Skeletal muscle cell (primary cell): ENCODE results near the gene PCMTD2.

Source experiments
- DNase-seq: peaks from one replicate; pipeline ENCODE4 v3.0.0-alpha.2; 2010; ENCODE audit warnings: low read depth
- H3K4me3 ChIP-seq: 2 replicates; pipeline ENCODE4 v1.5.1; 2011; ENCODE audit warnings: low read depth, mild to moderate bottlenecking, control low read depth, low read length, moderate library complexity

Gene PCMTD2

DNA sequence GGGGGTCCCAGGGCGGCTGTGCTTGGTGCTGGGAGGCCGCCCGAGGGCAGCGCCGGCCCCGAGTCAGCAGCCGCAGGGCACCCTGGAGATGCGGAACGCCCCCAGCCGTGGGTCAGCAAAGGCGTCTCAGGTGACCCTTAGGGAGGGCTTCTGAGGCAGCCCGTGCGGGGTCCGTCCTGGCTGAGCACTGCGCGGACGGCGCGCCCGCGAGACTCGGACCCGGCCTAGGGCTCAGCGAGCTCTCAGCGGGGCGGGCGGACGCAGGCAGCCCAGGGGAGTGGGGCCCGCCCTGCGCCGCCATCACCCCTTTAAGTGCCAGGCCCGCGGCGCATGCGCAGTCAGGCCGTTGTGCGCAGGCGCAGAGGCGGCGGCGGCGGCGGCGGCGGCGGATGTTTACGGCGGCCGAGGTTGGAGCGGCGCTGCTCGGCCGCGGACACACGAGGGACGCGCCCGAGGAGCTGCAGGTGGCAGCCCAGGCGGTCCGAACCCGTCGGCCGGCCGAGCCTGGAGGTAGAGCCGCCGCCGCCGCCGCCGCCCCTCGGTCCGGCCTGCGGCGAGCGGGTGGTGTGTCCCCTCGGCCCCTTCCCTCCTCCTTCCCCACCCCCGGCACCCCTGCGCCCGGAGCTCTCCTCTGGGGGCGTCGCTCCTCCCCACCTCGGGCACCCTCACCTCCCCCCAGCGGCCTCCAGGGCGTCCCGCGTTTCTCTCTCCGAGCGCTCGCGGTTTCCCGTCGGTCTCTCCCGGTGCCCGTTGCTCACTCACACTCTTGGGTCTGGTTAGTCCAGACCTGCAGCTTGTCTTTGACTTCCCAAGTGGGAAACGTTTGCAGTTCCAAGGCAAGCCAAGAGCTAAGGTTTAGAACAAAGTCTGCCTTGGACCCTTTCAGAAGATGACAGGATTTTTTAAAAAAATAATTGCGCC lies at the start of gene PCMTD2:
Gene PCMTD2, plus strand, starts transcription at position 388 of the 921 bp plus-strand sequence. CDS start 4,218 bp downstream, outside the sequence.
- DNase-seq = peak; percentile 34
- H3K4me3 ChIP-seq = peak within 1 kb of the TSS; percentile 70

DNA sequence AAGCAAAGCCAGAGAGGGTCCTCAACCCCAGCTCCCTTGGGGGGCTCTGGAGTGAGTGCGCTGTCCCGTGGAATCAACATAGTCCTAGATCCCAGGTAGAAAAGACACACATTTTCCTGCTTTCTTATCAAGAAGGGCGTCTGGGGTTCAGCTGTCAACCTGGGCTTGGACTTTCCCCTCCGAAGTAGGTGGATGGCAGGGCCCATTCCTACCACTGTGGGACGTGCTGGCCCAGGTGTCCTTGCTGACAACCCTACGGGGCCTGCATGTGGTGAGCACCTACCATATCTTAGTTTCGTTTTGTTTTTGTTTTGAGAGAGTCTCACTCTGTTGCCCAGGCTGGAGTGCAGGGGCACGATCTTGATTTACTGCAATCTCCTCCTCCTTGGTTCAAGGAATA lies 48.9 kb upstream of the PCMTD2 start:
- no peak overlapping the region for H3K4me3 ChIP-seq
- no peak for DNase-seq

DNA sequence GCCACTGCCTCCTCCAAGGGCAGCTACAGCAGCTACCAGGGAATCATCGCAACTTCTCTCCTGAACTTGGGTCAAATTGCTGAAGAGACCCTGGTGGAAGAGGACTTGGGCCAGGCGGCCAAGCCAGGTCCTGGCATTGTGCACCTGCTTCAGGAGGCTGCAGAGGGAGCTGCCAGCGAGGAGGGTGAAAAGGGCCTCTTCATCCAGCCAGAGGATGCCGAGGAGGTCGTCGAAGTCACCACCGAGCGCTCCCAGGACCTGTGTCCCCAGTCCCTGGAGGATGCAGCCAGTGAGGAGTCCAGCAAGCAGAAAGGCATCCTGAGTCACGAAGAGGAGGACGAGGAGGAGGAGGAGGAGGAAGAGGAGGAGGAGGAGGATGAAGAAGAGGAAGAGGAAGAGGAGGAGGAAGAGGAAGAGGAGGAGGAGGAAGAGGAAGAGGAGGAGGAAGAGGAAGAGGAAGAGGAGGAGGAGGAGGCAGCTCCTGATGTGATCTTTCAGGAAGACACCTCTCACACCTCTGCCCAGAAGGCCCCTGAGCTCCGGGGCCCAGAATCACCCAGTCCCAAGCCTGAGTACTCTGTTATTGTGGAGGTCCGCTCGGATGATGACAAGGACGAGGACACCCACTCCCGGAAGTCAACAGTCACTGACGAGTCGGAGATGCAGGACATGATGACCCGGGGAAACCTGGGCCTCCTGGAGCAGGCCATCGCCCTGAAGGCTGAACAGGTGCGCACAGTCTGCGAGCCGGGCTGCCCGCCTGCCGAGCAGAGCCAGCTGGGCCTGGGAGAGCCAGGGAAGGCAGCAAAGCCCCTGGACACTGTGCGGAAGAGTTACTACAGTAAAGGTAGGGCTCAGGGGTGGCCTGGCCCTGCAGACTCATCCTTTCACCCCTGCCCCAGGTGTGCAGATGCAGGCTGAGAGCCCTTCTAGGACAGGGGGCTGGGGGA lies 47.6 kb upstream of the PCMTD2 start:
- no peak overlapping the region for H3K4me3 ChIP-seq
- no peak for DNase-seq

DNA sequence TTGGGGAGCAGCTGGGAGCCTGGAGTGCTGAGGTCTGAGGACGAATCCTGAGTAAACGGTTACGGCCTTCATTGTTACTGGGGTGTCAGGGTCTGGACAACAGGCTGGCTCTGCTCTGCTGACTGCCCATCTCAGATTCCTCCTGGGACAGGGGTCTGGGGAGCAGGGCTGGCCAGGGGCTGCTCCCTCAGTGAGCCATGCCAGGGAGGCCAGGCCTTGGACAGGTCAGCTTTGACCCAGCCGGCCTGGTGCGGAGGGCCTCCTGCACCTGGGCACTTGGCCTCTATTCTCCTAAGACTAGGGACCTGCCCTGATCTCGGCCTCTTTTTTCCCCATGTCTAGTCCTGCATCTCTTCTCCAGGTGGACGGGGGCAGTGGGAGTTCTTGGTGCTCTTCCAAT lies 46.4 kb upstream of the PCMTD2 start:
- no peak overlapping the region for H3K4me3 ChIP-seq
- no peak for DNase-seq

DNA sequence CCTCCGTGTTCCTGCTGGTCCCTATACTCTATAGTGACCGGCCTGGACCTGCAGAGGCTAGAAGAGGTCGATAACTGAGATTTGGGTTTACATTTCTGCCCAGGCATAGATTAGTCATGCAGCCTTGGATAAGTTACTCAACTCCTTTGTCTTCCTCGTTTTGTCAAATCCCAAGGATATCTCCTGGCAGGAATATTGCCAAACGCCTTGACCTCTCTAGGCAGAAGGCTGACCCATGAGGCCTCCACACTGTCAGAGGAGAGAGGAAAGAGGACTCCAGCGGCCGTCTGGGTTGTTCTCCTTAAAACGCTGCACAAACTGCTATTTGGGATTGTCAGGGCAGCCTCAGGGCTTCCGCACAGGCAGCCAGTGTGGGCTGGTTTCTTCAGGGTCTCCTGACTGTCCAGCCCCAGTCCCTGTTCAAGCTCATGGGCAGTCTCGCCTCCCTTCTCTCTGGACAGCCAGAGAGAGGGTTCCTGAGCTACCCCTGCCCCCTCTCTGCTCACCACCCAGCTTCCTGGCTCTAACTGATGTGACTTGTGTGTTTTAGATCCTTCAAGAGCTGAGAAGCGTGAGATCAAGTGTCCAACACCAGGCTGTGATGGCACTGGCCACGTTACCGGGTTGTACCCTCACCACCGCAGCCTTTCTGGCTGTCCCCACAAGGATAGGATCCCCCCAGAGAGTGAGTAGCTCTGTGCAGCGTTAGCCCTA lies 44.7 kb upstream of the PCMTD2 start:
- no peak for DNase-seq
- no peak overlapping the region for H3K4me3 ChIP-seq

DNA sequence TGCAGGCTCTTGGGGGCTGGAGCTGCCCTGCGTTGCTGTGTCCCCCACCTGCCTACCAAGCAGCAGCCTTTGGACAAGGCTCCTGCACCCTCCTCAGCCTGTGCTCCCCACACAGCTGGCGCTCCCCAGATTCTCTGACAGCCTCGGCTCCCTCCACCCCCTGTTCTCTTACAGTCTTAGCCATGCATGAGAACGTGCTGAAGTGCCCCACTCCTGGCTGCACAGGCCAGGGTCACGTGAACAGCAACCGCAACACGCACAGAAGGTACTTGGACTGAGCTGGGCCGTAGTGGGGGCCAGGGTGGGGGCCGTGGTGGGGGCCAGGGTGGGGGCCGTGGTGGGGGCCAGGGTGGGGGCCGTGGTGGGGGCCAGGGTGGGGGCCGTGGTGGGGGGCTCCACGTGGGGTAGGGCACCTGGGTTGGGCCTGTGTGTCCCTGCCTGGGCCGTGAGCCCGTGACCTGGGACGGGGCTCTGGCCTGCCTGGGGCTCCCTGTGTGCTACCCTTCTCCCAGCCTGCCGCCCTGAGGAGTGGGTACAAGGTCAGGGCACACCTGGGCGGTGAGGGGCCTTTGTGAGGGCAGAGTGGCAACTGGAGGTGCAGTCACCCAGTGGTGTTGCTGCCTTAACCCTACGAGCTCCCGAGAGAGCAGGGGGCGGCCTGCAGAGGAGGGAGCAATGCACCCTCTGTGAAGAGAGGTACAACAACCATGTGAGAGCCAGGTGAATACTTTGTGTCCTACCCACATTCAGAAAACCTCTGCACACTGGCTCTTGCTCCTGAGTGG lies 43.5 kb upstream of the PCMTD2 start:
- DNase-seq = no peak
- H3K4me3 ChIP-seq = no peak overlapping the region

DNA sequence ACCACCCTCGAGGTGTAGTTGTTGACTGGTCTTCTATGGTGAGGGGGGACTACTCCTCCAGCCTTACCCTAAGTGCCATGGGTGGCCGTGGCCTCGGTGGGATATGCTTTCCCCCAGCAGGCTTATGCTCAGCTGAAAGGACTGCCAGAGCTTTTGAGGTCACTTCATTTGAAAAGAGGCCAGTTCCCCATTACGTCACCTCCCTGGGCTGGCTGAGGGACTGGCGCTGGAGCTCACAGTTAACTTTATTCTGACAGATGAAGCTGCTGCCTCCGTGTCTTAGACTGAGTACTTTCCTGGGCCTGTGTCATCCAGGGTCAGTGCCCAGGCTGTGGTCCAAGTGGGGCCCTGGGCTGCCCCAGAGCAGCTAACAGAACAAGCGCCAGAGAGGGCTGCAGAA lies 42.8 kb upstream of the PCMTD2 start:
- peak; percentile 37 for DNase-seq

DNA sequence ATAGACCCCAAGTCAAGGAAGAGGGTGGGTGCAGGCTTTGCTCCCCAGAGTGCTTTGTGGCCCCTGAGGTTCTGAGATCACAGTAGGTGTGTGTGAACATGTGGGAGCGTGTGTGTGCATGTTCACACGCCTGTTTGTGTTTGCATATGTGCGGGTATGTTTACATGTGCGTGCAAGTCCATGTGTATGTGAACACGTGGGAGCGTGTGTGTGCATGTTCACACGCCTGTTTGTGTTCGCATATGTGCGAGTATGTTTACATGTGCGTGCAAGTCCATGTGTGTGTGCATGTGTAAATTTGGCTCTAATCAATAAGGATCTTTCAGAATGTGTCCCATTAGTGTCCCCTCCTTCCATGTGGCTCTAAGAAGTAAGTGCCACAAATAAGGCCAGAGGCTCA lies 41.4 kb upstream of the PCMTD2 start:
- H3K4me3 ChIP-seq = no peak overlapping the region
- no peak for DNase-seq

More for the DNA sequence above, 42.8 kb upstream of the PCMTD2 start:
- H3K4me3 ChIP-seq = no peak overlapping the region

DNA sequence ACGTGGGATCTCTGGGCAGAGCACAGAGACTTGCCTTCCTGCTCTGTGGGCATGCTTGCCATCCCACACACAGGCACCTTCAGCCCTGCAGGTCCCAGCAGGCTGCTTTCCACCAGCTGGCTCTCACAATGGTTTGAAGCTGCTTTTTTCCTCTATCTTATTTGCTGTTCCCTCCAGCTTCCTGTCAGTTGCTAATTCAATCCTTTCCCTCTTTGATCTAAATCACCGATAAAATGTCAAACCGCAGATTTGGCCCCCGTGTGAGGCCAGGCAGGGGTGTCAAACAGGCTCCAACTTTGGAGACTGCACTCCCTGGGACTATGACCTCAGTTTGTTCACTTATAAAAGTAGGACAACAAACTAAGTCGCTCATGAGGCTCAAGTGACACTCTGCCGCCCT lies 40.6 kb upstream of the PCMTD2 start:
- DNase-seq = no peak
- no peak overlapping the region for H3K4me3 ChIP-seq

DNA sequence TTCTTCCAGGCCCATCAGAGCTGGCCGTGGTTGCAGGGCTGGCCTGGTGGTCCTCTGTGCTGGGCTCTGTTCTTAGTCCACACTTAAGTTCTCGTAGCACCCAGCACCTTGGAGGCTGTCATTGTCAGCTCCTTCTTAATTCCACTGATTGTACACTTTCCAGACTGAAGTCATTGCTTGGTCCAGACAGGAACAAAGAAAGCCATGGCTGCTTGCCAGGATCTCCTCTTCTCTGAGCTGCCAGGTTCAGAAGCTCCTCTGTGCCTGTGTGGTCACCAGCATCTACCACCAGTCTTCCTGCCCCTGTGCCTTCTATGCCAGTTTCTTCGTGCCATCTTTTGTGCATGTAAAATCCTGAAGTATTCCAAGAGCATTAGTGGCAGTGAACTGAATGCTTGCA lies 39.5 kb upstream of the PCMTD2 start:
- DNase-seq = no peak
- no peak overlapping the region for H3K4me3 ChIP-seq

DNA sequence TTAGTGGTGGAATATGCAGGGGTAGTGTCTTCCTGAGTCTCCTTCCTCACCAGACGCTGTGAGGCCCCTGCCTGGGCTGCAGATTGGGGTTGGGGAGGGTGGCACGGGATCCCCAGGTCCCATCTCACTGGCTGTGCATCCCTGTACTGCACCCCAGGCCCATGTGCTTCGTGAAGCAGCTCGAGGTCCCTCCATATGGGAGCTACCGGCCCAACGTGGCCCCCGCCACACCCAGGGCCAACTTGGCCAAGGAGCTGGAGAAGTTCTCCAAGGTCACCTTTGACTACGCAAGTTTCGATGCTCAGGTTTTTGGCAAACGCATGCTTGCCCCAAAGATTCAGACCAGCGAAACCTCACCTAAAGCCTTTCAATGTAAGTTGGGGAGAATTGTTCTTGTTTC lies 38.6 kb upstream of the PCMTD2 start:
- no peak overlapping the region for H3K4me3 ChIP-seq
- DNase-seq = no peak

DNA sequence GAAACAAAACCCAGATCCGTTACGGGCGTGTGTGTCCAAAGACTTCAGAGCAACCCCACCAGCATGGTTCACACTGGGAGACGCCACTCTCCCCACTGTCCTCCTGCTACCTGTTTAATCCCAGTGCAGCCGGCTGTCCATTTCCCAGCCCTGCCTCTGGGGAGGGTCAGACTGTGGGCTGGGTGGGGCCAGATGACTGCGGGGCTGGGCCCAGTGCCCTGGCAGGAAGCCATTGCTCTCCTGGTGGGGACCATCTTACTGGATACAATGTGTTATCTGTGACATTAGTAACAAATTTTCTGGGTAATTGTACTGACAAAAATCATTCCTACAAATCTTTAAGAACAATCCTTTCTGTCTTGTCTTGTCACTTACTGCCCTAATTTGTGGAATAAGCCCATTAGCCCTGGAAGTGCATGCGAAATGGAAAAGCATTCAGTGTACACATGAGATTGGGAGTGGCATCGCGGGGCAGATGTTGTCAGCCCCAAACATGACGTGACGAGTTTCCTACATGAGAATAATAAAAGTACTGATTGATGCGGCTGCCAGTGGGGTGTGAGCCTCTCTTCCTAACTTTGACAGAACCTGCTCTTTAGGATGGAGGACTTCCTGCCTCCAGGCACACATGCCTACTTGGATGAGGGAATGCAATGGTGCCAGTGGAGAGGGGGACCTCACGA lies 37.9 kb upstream of the PCMTD2 start:
- DNase-seq = no peak
- no peak overlapping the region for H3K4me3 ChIP-seq

DNA sequence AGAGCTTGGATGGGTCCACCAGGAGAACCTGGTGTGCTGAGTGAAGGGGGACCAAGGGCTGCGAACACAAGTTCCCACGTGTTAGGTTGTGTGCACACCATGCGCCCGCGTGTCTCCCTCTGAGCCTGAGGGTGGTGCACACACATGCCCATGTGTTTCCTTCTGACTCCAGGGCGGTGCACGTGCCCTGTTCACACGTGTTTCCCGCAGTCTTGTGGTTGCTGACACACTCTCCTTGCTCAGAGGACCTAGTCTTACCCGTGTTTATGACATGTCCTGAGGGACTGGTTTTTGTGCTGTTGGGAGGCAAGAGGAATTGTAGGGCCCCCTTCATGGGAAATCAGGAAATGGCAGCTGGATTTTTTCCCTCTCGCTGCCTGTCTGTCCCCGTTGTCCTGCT lies 36.3 kb upstream of the PCMTD2 start:
- no peak for DNase-seq
- no peak overlapping the region for H3K4me3 ChIP-seq

DNA sequence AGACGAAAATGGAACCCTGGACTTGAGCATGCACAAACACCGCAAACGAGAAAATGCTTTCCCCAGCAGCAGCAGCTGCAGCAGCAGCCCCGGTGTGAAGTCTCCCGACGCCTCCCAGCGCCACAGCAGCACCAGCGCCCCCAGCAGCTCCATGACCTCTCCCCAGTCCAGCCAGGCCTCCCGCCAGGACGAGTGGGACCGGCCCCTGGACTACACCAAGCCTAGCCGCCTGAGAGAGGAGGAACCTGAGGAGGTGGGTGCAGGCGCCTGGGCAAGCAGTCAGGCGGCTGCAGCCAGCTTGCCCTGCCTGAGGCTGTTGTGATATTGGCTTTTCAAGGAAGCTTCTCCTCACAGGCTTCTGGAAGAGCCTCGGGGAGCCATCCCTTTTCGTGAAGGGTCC lies 35.8 kb upstream of the PCMTD2 start:
- DNase-seq = no peak
- no peak overlapping the region for H3K4me3 ChIP-seq

DNA sequence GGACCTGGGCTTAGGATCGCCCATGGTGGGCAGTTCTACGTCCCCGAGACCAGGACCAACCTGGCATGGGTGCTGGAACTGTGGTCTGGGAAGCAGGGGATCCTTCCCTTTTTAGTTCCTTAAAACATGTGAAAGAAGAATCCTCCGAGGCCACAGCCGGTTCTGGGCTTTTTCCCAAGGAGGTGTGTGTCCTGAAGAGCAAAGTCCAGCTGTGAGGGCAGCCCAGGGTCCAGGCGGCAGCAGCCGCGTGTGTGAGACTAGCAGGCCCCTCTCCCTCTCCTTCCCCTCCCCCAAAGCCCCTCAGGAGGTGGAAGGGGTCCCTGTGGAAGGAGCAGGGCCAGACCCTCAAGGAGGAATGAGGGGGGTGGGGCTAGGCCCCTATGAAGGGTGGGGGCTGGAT lies 35.1 kb upstream of the PCMTD2 start:
- no peak for DNase-seq
- H3K4me3 ChIP-seq = no peak overlapping the region

DNA sequence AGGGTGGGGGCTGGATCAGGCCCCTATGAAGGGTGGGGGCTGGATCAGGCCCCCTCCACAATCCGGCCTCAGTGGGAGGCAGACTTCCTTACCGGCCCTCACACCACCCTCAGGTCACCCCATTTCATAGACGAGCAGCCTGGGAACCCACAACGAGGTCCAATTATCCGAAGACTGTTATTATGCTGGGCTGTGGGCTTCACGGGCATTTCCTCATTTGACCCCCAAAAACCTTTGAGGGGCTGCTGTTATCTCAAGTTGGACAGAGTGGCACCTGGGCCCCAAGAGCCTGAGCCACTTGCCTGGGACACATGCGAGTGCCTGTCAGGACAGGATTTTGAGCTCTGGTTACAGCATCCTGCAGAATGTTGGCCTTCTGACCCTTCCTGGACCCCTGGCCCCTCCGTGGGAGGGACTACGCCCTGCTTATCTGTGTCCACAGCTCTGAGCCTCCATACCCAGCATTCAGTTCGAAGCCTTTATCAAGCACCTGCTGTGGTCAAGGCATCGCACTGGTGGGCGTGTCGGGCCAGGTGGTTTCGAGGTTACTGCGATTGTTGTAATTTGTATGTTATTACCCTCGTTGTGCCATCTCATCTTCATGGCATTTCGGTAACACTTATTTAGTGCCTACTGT lies 34.5 kb upstream of the PCMTD2 start:
- no peak for DNase-seq
- H3K4me3 ChIP-seq = no peak overlapping the region

DNA sequence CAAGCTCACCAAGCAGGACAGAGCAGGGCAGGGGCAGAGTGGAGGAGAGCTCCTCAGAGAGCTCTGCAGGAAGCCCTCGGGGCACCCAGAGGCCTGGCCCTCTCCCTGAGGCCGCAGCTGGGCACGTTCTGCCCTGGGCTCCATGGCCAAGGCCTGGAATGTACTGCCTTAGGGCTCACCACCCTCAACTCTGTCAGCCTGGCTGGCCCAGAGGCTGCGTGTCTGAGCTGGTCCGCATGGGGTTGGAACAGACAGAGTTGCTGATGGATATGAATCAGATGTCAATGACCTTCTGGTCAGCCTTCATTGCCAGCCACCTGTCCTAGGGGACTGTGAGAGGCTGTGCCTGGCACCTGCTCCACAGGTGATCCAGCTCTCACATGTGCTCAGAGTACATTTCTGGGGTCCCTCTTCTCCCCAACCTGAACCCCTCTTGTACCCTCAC lies 33.2 kb upstream of the PCMTD2 start:
- DNase-seq = no peak
- no peak overlapping the region for H3K4me3 ChIP-seq
